Pancreas (tissue), 10 donors: Measurements from ENCODE around the gene LRRN1. TPM values are rescaled to one million over a fixed set of nuclear protein-coding genes. Genes with fewer than 3 reads are reported as not detected.

Source experiments
- ATAC-seq, 4 donors: fragments of 200-7000 bp; cut with Tn5 transposase; one replicate each; pipeline versions ENCODE4 v1.8.0 to v1.9.1; 2020; ENCODE audit warnings: mild to moderate bottlenecking in 4 of 4, moderate library complexity in 4 of 4
- DNase-seq, 6 donors: peaks; one replicate each; pipeline ENCODE4 v3.0.0-alpha.2; 2020
- FAIRE-seq: peaks from 2 replicates; lab custom pipeline; 2012; peaks lifted over from hg19 to GRCh38; lab: Jason Lieb, UNC
- H3K27ac ChIP-seq, 4 donors: fragments of 200-600 bp; sonication (generic); 1 replicate in 3 of 4; 2 replicates in 1 of 4; pipeline versions ENCODE4 v1.5.0 to v1.8.0; 2020
- H3K27me3 ChIP-seq, 4 donors: fragments of 200-600 bp; one replicate each; pipeline ENCODE4 v1.8.0; 2021
- H3K36me3 ChIP-seq, 3 donors: fragments of 200-600 bp; sonication (generic) in 1 of 3; one replicate each; pipeline versions ENCODE4 v1.5.0 to v1.8.0; 2020 to 2021
- H3K4me1 ChIP-seq, 3 donors: fragments of 200-600 bp; one replicate each; pipeline ENCODE4 v1.8.0; 2021
- H3K4me3 ChIP-seq, 4 donors: fragments of 200-600 bp; sonication (generic) in 2 of 4; one replicate each; pipeline versions ENCODE4 v1.5.0 to v1.8.0; 2020 to 2021
- H3K9me3 ChIP-seq, 4 donors: fragments of 200-600 bp; one replicate each; pipeline ENCODE4 v1.8.0; 2021
- WGBS, 2 donors: extraction: QIAGEN DNeasy Blood & Tissue Kit; methylation state at CpG; one replicate each; pipeline ENCODE4 v1.1.7; 2013; 5-methylcytosine and 5-hydroxymethylcytosine counted together
- intact Hi-C, 3 donors: fragments of 100-400 bp; cut with DNase I; formaldehyde crosslinking; loops; one replicate each; pipeline versions ENCODE4 v1.11.1 to v1.14.2; 2022
- polyA plus RNA-seq, 2 donors: library from polyadenylated mRNA; stranded (reverse); fragments of 200-250 nt; gene quantifications; one replicate each; pipeline ENCODE4 v1.2.3, GENCODE V29; 2013
- total RNA-seq, 6 donors: library from RNA; stranded (reverse); fragmentation: NEBNext Ultra II Directional in 4 of 6; extraction: Animal tissue kit (Norgen Biotek cat#: 25700) in 4 of 6; gene quantifications; one replicate each; pipeline versions ENCODE4 v1.2.1 to v1.2.4, GENCODE V29; 2021 to 2023
- TF ChIP-seq, protein P1 (sequence below), 4 donors: fragments of 200-600 bp; sonication (generic) in 3 of 4; IDR thresholded peaks; one replicate each; pipeline versions ENCODE4 v1.5.0 to v1.8.0; 2021; ENCODE audit warnings: antibody characterized with exemption in 4 of 4
- donor health status: healthy with polysubstance abuse.
- donor health status: DM: no; HTN: no; CAD: no; lungs with moderate emphysema.
- donor health status: DM: no; HTN: no; CAD: no.
- donor health status: control.
- donor health status: control.
- donor health status: Bipolar disorder and iron deficiency.
- donor health status: DM: yes; HTN: yes; CAD: no.
- donor health status: DM: no; HTN: no; CAD: no.
- donor health status: DM: no; HTN: no; CAD: no.
- donor health status: DM: yes; HTN: yes; CAD: no.

Gene LRRN1
- total and polyA plus RNA-seq, 8 donors: 0.99 to 11.0 (median 2.5) TPM

- Histone ChIP-seq H3K27me3 (no peaks in the 10 kb centered on the region), H3K27ac (no peak overlapping the region), H3K4me1 (no peaks in the 10 kb centered on the region), H3K9me3 (no peaks in the 10 kb centered on the region), H3K36me3 (no peaks in the 10 kb centered on the region), H3K4me3 (no peak overlapping the region)
- FAIRE-seq (no peak), DNase-seq (no peak), ATAC-seq (no peak)
- TF ChIP-seq, protein P1, sequence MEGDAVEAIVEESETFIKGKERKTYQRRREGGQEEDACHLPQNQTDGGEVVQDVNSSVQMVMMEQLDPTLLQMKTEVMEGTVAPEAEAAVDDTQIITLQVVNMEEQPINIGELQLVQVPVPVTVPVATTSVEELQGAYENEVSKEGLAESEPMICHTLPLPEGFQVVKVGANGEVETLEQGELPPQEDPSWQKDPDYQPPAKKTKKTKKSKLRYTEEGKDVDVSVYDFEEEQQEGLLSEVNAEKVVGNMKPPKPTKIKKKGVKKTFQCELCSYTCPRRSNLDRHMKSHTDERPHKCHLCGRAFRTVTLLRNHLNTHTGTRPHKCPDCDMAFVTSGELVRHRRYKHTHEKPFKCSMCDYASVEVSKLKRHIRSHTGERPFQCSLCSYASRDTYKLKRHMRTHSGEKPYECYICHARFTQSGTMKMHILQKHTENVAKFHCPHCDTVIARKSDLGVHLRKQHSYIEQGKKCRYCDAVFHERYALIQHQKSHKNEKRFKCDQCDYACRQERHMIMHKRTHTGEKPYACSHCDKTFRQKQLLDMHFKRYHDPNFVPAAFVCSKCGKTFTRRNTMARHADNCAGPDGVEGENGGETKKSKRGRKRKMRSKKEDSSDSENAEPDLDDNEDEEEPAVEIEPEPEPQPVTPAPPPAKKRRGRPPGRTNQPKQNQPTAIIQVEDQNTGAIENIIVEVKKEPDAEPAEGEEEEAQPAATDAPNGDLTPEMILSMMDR (IDR thresholded peaks at IDR 0.05): no peak
- intact Hi-C loops: no loop called here
- 78 to 97% methylated on average over 1 of the region's 1 CpG for WGBS, 2 donors
Measured at GRCh38 chr3:3771567-3771966, 27.7 kb upstream of the LRRN1 start.

DNA sequence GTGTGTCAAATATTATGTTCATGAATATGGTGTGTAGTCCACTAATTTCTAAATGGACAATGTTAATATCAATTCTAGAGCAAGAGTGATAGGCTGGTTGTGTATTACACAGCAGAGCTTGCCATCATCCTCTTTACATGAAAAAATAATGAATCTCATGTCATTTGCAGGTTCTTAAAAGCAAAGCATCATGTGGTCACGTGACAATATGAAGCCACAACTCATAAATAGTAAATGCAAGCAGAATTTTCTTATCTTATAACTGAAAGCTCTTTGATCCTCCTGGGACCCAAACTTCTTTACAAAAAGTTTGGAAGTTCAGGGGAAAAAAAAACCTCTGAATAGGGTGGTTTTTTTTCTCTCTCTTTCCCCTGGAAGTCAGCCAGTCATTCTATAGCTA, 26.9 kb upstream of the LRRN1 start:
- DNase-seq: no peak
- TF ChIP-seq, protein P1 (IDR thresholded peaks at IDR 0.05): no peak
- no peaks in the 10 kb centered on the region for H3K4me1 ChIP-seq
- H3K9me3 ChIP-seq: no peaks in the 10 kb centered on the region
- ATAC-seq: no peak
- H3K27me3 ChIP-seq: no peaks in the 10 kb centered on the region
- no peak overlapping the region for H3K27ac ChIP-seq
- no peak overlapping the region for H3K4me3 ChIP-seq
- WGBS, 2 donors: 83 to 88% methylated on average over 1 of the region's 1 CpG
- intact Hi-C loops: no loop called here
- no peaks in the 10 kb centered on the region for H3K36me3 ChIP-seq
- no peak for FAIRE-seq

- DNase-seq (peak in 2 of 6 donors; percentile 56 to 57), FAIRE-seq (no peak), ATAC-seq (no peak)
- 67% methylated on average over 7 of the region's 7 CpGs for WGBS, 2 donors
- intact Hi-C loops: no loop called here
- TF ChIP-seq, protein P1 (IDR thresholded peaks at IDR 0.05): no peak
- no peaks in the 10 kb centered on the region for H3K9me3 ChIP-seq
- no peak overlapping the region for H3K27ac ChIP-seq
- H3K4me1 ChIP-seq: no peaks in the 10 kb centered on the region
- H3K4me3 ChIP-seq: no peak overlapping the region
- no peaks in the 10 kb centered on the region for H3K36me3 ChIP-seq
- H3K27me3 ChIP-seq: no peaks in the 10 kb centered on the region
Measured at GRCh38 chr3:3772920-3773319, 26.3 kb upstream of the LRRN1 start.

DNA sequence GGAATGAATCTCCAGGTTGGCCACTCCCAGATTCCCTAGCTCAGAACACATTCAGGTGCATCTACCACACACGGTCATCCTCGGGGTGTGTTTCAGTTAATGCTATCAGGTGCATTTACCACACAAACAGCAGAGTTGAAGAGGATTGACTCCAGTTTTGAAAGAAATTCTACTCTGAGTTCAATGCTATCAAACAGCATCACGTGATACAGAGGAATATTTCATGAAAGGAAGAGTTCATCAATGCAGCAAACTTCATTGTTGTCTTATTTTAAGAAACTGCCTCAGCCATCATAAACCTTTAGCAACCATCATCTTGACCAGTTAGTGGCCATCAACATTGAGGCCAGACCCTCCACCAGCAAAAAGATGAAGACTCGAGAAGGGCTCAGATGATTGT, 22.6 kb upstream of the LRRN1 start:
- DNase-seq (no peak), FAIRE-seq (no peak), ATAC-seq (no peak)
- intact Hi-C loops: no loop called here
- H3K4me3 ChIP-seq: no peak overlapping the region
- no peak overlapping the region for H3K27ac ChIP-seq
- no peaks in the 10 kb centered on the region for H3K4me1 ChIP-seq
- no peaks in the 10 kb centered on the region for H3K9me3 ChIP-seq
- no peaks in the 10 kb centered on the region for H3K36me3 ChIP-seq
- 91 to 93% methylated on average over 4 of the region's 4 CpGs for WGBS, 2 donors
- TF ChIP-seq, protein P1 (IDR thresholded peaks at IDR 0.05): no peak
- H3K27me3 ChIP-seq: no peaks in the 10 kb centered on the region

DNA sequence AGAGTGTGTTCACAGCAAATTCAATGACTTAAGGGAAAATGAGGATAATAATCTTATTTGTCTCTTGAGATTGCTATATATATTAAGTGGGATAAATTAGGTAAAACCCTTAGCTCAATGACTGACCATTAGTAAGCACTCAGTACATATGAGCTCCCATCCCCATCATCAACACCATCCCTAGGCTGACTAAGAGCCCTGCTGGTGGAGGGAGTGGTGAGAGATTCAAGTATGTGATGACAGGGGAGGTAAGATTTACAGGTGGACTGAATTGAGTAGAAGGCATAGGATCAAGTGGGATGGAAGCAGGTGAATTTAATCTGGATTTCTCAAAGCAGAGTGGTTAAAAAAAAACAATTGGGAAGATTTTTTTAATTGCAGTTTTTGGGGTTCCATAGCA, 21.0 kb upstream of the LRRN1 start:
- Histone ChIP-seq H3K4me3 (no peak overlapping the region), H3K27ac (no peak overlapping the region), H3K9me3 (no peaks in the 10 kb centered on the region), H3K4me1 (no peaks in the 10 kb centered on the region), H3K27me3 (no peaks in the 10 kb centered on the region), H3K36me3 (no peaks in the 10 kb centered on the region)
- DNase-seq: no peak
- TF ChIP-seq, protein P1 (IDR thresholded peaks at IDR 0.05): no peak
- intact Hi-C loops: no loop called here
- ATAC-seq: no peak
- no peak for FAIRE-seq
